T-helper 9 cell (primary cell): ENCODE measurements around the gene MAIP1.
"Not testable (repeated sequence)": the region's sequence is repeated elsewhere in the genome, so short reads cannot be mapped to it uniquely, and the experiment has no call there.

Experiments
- DNase-seq: peaks from one replicate; pipeline ENCODE4 v3.0.0-alpha.2; 2020
- total RNA-seq, 2 donors: gene quantifications; one replicate each; lab custom pipeline; 2026; lab: John Stamatoyannopoulos, UW

MAIP1 gene, protein sequence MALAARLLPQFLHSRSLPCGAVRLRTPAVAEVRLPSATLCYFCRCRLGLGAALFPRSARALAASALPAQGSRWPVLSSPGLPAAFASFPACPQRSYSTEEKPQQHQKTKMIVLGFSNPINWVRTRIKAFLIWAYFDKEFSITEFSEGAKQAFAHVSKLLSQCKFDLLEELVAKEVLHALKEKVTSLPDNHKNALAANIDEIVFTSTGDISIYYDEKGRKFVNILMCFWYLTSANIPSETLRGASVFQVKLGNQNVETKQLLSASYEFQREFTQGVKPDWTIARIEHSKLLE
- 10.3 to 12.1 reads per million in 2 donors for total RNA-seq

- DNase-seq = peak; percentile 68
Observed at GRCh38 chr2:199955339-199956061, at the start of gene MAIP1, which contains the start of gene TYW5. TSS of gene MAIP1 (plus strand) at chr2:199955582. CDS start at chr2:199955799, 217 bp downstream. TSS of gene TYW5 (minus strand) at chr2:199955491. CDS start at chr2:199955470, 21 bp downstream.

DNA sequence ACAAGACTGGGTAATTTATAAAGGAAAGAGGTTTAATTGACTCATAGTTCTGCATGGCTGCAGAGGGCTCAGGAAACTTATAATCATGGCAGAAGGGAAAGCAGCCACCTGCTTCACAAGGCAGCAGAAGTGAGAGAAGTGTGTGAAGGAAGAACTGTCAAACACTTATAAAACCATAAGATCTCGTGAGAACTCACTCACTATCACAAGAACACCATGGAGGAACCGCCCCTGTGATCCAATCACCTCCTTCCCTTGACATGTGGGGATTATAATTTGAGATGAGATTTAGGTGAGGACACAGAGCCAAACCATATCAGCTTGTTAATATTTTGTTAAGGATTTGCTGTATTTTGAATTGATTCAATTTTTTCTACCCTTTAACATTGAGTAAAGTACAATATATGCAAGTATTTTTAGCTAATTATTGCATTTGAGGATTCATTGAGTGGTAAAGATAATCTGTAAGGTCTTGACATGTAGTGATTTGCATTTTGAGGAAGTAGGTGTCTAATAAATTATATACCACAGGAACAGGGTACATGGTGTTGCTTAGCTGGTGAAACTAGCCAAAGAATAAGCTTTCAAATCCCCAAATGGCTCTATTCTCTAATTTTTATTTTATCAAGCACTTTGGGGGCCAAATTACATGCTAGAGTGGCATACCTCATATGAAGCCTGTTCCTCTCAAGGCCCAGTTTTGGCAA is 48.2 kb upstream of the MAIP1 start:
- no peak for DNase-seq

DNA sequence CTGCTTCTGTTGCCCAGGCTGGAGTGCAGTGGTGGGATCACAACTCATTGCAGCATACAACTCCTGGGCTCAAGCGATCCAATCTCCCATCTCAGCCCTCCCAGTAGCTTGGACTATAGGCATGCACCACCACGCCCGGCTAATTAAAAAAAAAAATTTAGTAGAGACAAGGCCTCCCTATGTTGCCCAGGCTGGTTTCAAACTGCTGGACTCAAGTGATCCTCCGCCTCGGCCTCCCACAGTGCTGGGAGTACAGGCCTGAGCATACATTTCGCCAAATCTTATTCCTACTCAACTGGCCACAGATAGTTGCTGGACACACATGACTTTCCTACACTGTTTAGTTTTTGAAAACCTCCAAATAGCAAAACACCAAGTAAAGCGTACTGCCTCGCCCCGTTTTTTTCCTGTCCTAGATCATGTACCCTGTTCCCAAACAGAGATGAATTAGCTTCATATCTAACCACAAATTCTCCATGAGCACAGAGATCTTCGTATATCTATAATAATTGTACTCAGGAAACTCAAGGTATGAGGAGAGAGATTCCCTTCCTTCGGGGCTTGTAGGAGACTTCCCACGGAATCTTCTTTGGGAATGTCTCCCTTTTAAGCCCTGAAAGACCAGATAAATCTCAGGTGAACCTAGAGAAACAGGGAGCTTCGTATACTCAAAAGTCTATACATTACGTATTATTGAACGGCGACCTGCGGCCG is 44.9 kb upstream of the MAIP1 start:
- no peak for DNase-seq

GRCh38 chr2:199911052-199911876 is 44.1 kb upstream of the MAIP1 start, which contains the start of gene C2orf69:
TSS of gene C2orf69 (plus strand) at chr2:199911293. CDS start at chr2:199911439, 146 bp downstream.
- DNase-seq = peak; percentile 87

DNA sequence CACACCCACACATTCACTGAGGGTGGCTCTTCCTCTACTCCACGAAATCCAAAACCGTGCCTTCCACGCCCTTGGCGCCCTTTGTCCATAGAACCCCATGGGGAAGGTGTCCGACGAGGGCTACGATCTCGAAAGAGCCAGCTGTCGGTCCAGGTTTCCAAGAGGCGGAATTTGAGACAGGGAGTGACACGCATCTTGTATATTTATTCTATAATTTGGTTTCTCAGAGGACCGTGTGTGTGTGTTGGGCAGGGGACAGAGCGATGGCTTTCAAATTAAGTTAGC is 43.6 kb upstream of the MAIP1 start:
- no peak for DNase-seq

- DNase-seq = not testable (repeated sequence)
Observed at GRCh38 chr2:199912553-199913114, 42.7 kb upstream of the MAIP1 start.

DNA sequence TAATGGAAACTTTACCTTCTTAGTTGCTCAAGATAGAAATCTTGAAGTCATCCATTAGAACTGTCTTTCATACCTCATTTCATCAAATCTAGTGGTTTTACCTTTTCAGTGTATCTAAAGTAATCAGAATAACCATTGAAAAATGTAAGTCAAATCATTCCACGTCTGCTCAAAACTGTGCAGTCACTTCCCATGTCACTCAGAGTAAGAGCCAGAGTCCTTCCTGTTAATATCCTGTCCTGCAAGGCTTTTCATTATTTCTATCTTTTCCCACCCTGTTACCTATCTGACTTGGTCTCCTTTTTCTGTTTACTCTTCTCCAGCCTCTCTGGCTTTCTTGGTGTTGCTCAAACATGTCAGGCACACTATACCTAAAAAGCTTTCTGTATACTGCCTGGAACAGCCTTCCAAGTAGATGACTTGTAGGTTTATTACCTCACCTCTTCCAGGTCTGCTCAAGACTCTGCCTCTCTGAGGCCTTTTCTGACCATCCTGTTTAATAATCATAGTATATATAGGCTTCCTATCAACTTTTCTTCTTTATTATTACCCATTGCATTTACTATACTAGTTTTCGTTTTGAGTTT is 40.9 kb upstream of the MAIP1 start:
- no peak for DNase-seq

DNA sequence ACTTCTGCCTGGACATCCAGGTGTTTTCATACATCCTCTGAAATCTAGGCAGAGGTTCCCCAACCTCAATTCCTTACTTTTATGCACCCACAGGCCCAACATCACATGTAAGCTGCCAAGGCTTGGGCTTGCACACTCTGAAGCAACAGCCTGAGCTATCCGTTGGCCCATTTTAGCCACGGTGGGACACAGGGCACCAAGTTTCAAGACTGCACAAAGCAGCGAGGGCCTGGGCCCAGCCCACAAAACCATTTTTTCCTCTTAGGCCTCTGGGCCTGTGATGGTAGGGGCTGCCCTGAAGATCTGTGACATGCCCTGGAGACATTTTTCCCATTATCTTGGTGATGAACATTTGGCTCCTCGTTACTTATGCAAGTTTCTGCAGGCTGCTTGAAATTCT is 38.4 kb upstream of the MAIP1 start:
- no peak for DNase-seq

DNA sequence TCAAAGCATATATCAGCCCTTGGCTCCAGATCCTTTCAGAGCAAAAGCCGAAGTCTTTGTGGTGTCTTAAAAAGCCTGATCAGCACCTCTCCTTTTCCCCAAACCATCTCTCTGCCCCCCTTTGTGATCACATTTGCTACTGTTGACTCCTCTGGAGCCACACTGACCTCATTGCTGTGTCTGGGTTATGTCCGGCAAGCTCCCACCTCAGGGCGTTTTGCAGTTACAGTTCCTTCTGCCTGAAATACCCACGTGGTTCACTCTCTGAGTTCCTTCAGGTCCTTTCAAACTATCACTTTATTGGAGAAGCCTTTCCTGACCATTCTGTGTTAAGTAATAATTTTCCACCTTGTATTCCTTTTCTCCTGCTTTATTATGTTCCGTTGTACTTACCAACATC is 32.5 kb upstream of the MAIP1 start:
- DNase-seq = no peak

GRCh38 chr2:199923924-199924323 is 31.5 kb upstream of the MAIP1 start:
- DNase-seq = no peak

DNA sequence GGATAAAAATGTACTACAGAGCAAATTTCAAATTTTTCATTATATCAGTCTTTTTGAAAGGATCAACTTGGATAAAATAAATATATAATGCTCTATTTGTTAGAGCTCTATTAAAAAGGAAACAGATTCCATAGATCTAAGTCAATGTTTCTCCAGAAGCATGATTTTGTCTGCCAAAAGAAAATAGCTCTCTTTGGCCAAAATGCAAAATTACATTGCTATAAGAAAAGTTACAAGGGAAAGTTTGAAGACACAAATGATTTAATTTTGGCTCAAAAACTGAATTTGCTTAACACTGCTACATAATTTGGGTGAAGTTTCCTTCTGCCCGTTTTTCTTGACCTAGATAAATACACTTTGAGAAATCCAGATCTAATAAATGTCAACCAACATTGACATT is 28.6 kb upstream of the MAIP1 start:
- no peak for DNase-seq

GRCh38 chr2:199928226-199928625 is 27.2 kb upstream of the MAIP1 start:
- DNase-seq = no peak

DNA sequence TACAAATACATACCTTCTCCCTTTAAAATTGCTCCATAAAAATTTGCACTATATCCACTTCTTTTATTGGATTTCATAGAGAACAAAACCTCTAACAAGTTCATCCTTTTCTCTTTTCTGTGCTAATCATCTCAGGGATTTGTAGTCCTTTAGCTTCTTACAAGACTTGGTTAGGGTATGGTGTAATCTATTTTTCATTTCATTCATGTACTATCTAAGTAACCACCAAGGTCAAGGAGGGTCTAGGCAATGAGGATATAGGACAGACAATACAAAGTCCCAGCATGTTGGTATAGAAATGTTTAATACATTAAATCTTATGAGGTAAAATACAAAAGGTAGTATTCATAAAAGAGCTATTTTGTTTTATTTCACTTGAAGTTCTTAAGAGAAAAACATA is 26.8 kb upstream of the MAIP1 start:
- no peak for DNase-seq

- no peak for DNase-seq
Observed at GRCh38 chr2:199929262-199929661, 26.1 kb upstream of the MAIP1 start.

GRCh38 chr2:199932312-199932855 is 23.0 kb upstream of the MAIP1 start:
- no peak for DNase-seq

DNA sequence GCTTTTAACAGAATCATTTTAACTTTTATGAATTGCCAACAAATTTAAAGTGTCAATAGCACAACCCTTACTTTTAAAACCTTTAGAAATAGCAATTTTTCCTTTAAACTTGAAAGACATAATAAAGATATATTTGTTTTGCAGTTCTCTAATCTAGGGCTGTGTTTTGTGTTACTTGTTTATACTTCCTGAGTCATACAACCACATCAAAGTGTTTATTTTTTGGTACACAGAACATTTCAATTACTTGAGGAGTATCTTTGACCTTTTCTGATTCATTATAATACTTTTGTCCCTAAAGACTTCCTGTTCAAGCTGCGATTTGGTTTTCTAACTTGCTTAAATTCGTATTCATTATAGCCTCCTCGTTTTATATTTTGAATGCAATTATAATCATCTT is 21.9 kb upstream of the MAIP1 start:
- no peak for DNase-seq

DNA sequence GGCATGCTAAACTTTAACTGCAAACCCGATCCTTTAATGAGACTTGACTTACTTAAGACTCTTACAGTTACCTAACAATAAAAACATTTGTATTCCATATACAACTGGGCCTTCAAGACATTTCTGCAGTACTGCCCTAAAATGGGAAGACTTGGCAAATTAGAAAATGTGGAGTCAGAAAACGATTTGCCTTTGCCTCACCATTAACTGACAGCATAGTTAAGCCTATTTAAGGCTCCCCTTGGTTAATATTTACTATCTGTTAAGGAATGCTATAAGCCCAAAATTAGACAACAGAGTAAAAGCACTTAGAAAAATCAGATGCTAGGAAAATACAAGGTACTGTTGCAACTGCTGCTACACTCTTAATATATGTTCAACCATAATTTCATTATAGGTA is 18.8 kb upstream of the MAIP1 start:
- no peak for DNase-seq

GRCh38 chr2:199940373-199940772 is 15.0 kb upstream of the MAIP1 start:
- DNase-seq = no peak

DNA sequence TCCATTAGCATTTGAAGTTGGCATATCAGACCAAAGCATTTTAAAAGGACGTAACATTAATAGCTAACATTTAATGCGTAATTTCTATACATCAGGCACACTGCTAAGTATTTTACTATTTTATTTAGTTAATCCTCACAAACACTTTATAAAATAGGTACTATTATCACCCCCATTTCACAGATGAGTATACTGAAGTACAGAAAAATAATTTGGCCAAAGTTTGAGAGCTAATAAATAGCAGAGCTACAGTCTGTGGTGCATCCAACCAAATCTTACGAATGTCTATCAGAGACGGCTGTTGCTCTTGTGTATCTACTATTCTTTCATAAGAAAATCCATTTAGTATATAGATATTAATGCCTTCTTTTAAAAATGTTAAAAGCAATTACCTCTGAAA is 12.0 kb upstream of the MAIP1 start:
- no peak for DNase-seq

DNA sequence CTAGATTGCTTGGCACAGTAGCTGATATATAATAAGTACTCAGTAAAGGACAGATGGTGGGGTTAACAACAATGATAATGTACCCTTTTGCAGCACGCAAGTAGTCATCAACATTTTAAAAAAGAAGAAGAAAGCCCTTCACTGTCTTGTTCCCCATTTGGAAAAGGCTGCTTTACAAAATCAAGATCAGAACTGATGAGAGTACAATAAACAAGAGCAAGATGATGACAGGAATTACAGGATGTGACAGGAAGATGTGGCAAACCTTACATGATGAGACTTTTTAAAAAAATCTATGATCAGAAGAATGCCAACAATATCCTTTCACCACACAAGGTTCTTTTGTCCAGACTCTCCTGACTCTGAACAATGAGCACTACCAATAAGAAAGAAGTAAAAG is 9.2 kb upstream of the MAIP1 start:
- DNase-seq = no peak

GRCh38 chr2:199946836-199947235 is 8.5 kb upstream of the MAIP1 start:
- DNase-seq = no peak
